OCI-M2 (cell line): ENCODE measurements around the gene ZNF207.
"Not testable (repeated sequence)": the region's sequence is repeated elsewhere in the genome, so short reads cannot be mapped to it uniquely, and the experiment has no call there.

Experiments
- DNase-seq: peaks from one replicate; lab custom pipeline; 2025; ENCODE audit not compliant: unreplicated experiment; lab: John Stamatoyannopoulos, UW

The ZNF207 gene

GRCh38 chr17:32349854-32350665, at the start of gene ZNF207:
ZNF207 (plus strand) TSS chr17:32350157; CDS start chr17:32350286, 129 bp downstream.
- peak; percentile 71 for DNase-seq

- no peak for DNase-seq
Measured at GRCh38 chr17:32302037-32302436, 47.9 kb upstream of the ZNF207 start.

- DNase-seq = no peak
Measured at GRCh38 chr17:32302860-32303649, 46.9 kb upstream of the ZNF207 start.

GRCh38 chr17:32303781-32304288, 46.1 kb upstream of the ZNF207 start:
- no peak for DNase-seq

GRCh38 chr17:32305049-32305448, 44.9 kb upstream of the ZNF207 start:
- DNase-seq = no peak

- DNase-seq = no peak
Measured at GRCh38 chr17:32307658-32308057, 42.3 kb upstream of the ZNF207 start.

- no peak for DNase-seq
Measured at GRCh38 chr17:32311028-32311536, 38.9 kb upstream of the ZNF207 start.

GRCh38 chr17:32314636-32315035, 35.3 kb upstream of the ZNF207 start:
- no peak for DNase-seq

- DNase-seq = no peak
Measured at GRCh38 chr17:32315171-32315570, 34.8 kb upstream of the ZNF207 start.

GRCh38 chr17:32316653-32317052, 33.3 kb upstream of the ZNF207 start:
- not testable (repeated sequence) for DNase-seq

- DNase-seq = no peak
Measured at GRCh38 chr17:32317353-32317752, 32.6 kb upstream of the ZNF207 start.

GRCh38 chr17:32318071-32318470, 31.9 kb upstream of the ZNF207 start:
- no peak for DNase-seq

- DNase-seq = peak; percentile 27
Measured at GRCh38 chr17:32319548-32319905, 30.4 kb upstream of the ZNF207 start.

GRCh38 chr17:32320080-32320479, 29.9 kb upstream of the ZNF207 start:
- DNase-seq = not testable (repeated sequence)

- no peak for DNase-seq
Measured at GRCh38 chr17:32320847-32321246, 29.1 kb upstream of the ZNF207 start.

- DNase-seq = no peak
Measured at GRCh38 chr17:32323046-32323445, 26.9 kb upstream of the ZNF207 start.

GRCh38 chr17:32323811-32324491, 26.0 kb upstream of the ZNF207 start:
- DNase-seq = no peak

- no peak for DNase-seq
Measured at GRCh38 chr17:32327911-32328310, 22.0 kb upstream of the ZNF207 start.

- no peak for DNase-seq
Measured at GRCh38 chr17:32330147-32330546, 19.8 kb upstream of the ZNF207 start.

GRCh38 chr17:32331243-32332040, 18.5 kb upstream of the ZNF207 start:
- no peak for DNase-seq
